ENCODE results near the gene PROX1.
A peak's percentile ranks its signal among the peaks of the same experiment; 100 is the strongest.

PROX1 gene

DNA sequence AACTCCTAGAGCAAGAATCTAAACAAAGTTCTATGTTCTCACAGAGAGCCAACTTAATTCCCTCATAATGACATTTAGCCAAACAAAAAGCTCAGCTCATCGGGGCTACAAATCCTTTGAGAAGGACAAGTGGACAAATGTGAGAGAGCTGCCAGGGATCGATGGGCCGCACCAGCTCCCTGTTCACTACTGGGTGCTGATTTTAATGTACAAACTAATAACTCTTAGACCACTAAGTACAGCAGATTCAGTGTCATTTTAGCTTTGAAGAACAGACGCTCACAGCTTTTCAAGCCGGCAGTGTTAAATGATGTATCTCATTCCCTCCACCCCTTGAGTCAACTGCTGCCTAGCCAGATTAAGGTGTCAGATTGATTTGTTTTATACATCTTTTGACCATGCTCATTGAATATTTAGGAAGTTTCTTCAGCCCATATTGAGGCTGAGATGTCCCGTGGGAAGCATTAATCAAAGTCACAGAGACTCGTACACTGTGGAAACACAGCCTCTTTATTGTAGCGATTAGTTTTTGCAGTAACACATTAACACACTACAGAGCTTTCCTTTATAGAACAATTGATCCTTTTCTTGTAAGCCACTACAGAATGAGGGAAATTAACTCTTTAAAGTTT lies 21.1 kb downstream of the PROX1 start:
- TF ChIP-seq, protein P1, sequence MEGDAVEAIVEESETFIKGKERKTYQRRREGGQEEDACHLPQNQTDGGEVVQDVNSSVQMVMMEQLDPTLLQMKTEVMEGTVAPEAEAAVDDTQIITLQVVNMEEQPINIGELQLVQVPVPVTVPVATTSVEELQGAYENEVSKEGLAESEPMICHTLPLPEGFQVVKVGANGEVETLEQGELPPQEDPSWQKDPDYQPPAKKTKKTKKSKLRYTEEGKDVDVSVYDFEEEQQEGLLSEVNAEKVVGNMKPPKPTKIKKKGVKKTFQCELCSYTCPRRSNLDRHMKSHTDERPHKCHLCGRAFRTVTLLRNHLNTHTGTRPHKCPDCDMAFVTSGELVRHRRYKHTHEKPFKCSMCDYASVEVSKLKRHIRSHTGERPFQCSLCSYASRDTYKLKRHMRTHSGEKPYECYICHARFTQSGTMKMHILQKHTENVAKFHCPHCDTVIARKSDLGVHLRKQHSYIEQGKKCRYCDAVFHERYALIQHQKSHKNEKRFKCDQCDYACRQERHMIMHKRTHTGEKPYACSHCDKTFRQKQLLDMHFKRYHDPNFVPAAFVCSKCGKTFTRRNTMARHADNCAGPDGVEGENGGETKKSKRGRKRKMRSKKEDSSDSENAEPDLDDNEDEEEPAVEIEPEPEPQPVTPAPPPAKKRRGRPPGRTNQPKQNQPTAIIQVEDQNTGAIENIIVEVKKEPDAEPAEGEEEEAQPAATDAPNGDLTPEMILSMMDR (IDR thresholded peaks at IDR 0.05; ENCODE audit: low read depth, low read length) = no peak
- H3K27me3 ChIP-seq (ENCODE audit: insufficient read depth, low read depth, severe bottlenecking) = no peaks in the 10 kb centered on the region
- H3K27ac ChIP-seq = peak overlapping the region; percentile 53
- H3K9me3 ChIP-seq (ENCODE audit: severe bottlenecking) = no peaks in the 10 kb centered on the region
- no peak overlapping the region for H3K4me3 ChIP-seq (ENCODE audit: low read depth, low read length)
- peak; percentile 78 for DNase-seq
- peaks cover 15% of the 10 kb centered on the region for H3K36me3 ChIP-seq

- TF ChIP-seq, protein P1 (IDR thresholded peaks at IDR 0.05; ENCODE audit: low read depth, low read length) = no peak
- Histone ChIP-seq H3K27ac (peak overlapping the region; percentile 53), H3K4me3 (ENCODE audit: low read depth, low read length) (no peak overlapping the region), H3K36me3 (peaks cover 19% of the 10 kb centered on the region), H3K27me3 (ENCODE audit: insufficient read depth, low read depth, severe bottlenecking) (no peaks in the 10 kb centered on the region), H3K9me3 (ENCODE audit: severe bottlenecking) (no peaks in the 10 kb centered on the region)
- DNase-seq = no peak
Measured at GRCh38 chr1:214009423-214010196, 21.8 kb downstream of the PROX1 start.

DNA sequence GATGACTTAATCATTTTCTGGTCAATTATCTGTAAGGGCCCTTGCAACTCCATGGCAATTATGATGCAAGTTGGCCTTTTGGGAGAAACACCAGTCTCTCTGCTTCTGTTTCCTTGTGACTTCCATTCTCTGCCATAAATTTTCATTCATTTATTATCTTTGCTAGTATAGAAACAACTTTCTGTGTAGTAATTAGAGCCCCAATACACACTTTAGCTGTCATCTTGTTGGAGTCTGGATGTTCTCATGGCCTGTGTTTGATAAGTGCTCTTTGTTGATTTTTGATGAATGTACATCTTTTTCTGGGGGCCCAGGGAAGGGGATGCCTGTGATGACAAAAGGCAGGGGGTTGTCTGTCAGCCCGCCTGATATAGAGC lies 22.4 kb downstream of the PROX1 start:
- Histone ChIP-seq H3K27me3 (ENCODE audit: insufficient read depth, low read depth, severe bottlenecking) (no peaks in the 10 kb centered on the region), H3K36me3 (peaks cover 19% of the 10 kb centered on the region), H3K4me3 (ENCODE audit: low read depth, low read length) (no peak overlapping the region), H3K9me3 (ENCODE audit: severe bottlenecking) (no peaks in the 10 kb centered on the region), H3K27ac (no peak overlapping the region)
- TF ChIP-seq, protein P1 (IDR thresholded peaks at IDR 0.05; ENCODE audit: low read depth, low read length) = no peak
- no peak for DNase-seq

DNA sequence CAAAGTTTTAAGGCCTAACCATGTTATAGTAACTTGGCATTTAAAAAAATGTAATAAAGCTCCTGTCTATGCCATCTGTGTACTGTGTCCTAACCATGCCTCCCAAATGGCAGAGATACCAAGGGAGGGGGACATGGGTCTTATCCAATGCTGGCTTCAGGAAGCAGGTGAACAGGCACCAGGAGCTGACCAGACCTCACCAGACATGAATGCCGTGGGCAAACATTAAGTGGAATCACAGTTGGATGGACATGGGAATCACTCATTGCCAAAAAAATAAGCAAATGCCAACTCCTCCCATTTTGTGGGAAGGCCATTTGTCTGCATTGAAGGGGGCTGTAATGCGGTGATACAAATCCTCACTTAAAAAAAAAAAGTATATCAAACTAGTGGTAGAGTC lies 22.9 kb downstream of the PROX1 start:
- no peak overlapping the region for H3K4me3 ChIP-seq (ENCODE audit: low read depth, low read length)
- H3K36me3 ChIP-seq = peaks cover 21% of the 10 kb centered on the region
- H3K27me3 ChIP-seq (ENCODE audit: insufficient read depth, low read depth, severe bottlenecking) = no peaks in the 10 kb centered on the region
- no peak overlapping the region for H3K27ac ChIP-seq
- no peak for DNase-seq
- no peaks in the 10 kb centered on the region for H3K9me3 ChIP-seq (ENCODE audit: severe bottlenecking)
- TF ChIP-seq, protein P1 (IDR thresholded peaks at IDR 0.05; ENCODE audit: low read depth, low read length) = no peak

GRCh38 chr1:214012418-214012817 lies 24.6 kb downstream of the PROX1 start:
- DNase-seq = no peak
- TF ChIP-seq, protein P1 (IDR thresholded peaks at IDR 0.05; ENCODE audit: low read depth, low read length) = no peak

More at GRCh38 chr1:214012418-214012817, 24.6 kb downstream of the PROX1 start:
- Histone ChIP-seq H3K27ac (no peak overlapping the region), H3K9me3 (ENCODE audit: severe bottlenecking) (no peaks in the 10 kb centered on the region), H3K36me3 (peaks cover 21% of the 10 kb centered on the region), H3K27me3 (ENCODE audit: insufficient read depth, low read depth, severe bottlenecking) (no peaks in the 10 kb centered on the region), H3K4me3 (ENCODE audit: low read depth, low read length) (no peak overlapping the region)
